ENCODE data around the gene RAI14.

DNA sequence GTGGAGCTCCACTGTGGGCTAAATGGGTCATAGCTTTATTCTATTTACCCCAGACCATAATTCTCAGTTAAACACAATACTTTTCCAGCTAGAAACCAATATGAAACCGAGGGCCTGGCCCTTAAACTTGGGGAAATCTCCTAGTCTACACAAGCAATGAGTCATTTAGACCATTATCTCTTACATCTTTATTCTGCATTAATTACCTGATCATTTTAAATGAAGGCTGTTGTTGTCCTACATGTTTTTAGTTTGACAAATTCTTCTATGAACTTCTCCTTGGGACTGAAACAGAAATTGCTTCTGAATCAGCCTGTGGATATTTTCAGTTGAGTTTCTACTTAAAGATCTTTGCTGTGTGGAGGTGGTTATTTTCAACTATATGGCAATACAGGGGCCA is 37.9 kb downstream of the RAI14 start:
- TF ChIP-seq, protein P1, sequence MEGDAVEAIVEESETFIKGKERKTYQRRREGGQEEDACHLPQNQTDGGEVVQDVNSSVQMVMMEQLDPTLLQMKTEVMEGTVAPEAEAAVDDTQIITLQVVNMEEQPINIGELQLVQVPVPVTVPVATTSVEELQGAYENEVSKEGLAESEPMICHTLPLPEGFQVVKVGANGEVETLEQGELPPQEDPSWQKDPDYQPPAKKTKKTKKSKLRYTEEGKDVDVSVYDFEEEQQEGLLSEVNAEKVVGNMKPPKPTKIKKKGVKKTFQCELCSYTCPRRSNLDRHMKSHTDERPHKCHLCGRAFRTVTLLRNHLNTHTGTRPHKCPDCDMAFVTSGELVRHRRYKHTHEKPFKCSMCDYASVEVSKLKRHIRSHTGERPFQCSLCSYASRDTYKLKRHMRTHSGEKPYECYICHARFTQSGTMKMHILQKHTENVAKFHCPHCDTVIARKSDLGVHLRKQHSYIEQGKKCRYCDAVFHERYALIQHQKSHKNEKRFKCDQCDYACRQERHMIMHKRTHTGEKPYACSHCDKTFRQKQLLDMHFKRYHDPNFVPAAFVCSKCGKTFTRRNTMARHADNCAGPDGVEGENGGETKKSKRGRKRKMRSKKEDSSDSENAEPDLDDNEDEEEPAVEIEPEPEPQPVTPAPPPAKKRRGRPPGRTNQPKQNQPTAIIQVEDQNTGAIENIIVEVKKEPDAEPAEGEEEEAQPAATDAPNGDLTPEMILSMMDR (IDR thresholded peaks at IDR 0.05): no peak
- no peak for TF ChIP-seq POLR2A (IDR thresholded peaks at IDR 0.05)
